ENCODE data around the gene FAM83G. TPM values are rescaled to one million over a fixed set of nuclear protein-coding genes. Genes with fewer than 3 reads are reported as not detected.

The FAM83G gene
- total RNA-seq, 1 donor from 2014 or later, result 1.3 TPM

DNA sequence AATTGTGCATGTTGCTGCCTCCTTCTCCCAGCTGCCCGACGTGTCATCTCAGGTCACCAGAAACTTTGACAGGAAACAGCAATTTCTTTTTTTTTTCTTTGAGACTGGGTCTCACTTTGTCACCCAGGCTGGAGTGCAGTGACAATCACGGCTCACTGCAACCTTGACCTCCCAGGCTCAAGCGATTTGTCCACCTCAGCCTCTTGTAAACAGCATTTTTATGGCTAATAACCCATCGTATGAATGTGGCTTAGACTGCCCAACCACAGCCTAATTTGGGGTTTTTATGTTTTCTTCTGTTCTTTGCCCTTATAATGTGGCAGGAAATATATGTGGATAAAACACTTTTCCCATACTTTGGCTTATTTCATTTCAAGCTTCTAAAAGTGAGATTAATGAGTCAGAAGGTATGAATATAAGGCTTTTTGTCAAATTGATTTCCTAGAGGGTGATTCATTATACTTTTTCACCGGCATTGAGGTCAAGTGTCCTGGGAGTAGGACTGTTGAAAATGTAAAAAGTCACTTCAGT, 83.6 kb downstream of the FAM83G start:
- Mint-ChIP-seq H3K4me1 (peaks cover 18% of the 10 kb centered on the region), H3K9me3 (no peaks in the 10 kb centered on the region), H3K27me3 (ENCODE audit: low read depth) (no peaks in the 10 kb centered on the region), H3K36me3 (ENCODE audit: low read depth) (peaks cover 21% of the 10 kb centered on the region), H3K4me3 (no peak overlapping the region), H3K27ac (ENCODE audit: unreplicated experiment) (no peak overlapping the region)
- TF ChIP-seq CTCF (conservative IDR thresholded peaks at IDR 0.05), result no peak
- no peak for DNase-seq (ENCODE audit: low read depth, low spot score)

GRCh38 chr17:18919963-18920362, 84.6 kb downstream of the FAM83G start:
- Mint-ChIP-seq H3K36me3 (ENCODE audit: low read depth) (peaks cover 20% of the 10 kb centered on the region), H3K27me3 (ENCODE audit: low read depth) (no peaks in the 10 kb centered on the region), H3K4me1 (peaks cover 18% of the 10 kb centered on the region), H3K4me3 (no peak overlapping the region), H3K27ac (ENCODE audit: unreplicated experiment) (peak overlapping the region; percentile 65), H3K9me3 (no peaks in the 10 kb centered on the region)
- TF ChIP-seq CTCF (conservative IDR thresholded peaks at IDR 0.05), result no peak
- no peak for DNase-seq (ENCODE audit: low read depth, low spot score)

Other genes starting within 250 kb of the FAM83G start
- gene TVP23B, start 223.6 kb downstream of the FAM83G start, total RNA-seq, result 22.7 and 27.8 TPM in 2 replicates
- gene PRPSAP2, start 146.6 kb downstream of the FAM83G start, total RNA-seq, result 71.8 and 72.4 TPM in 2 replicates
- gene SLC5A10, start 52.6 kb downstream of the FAM83G start, total RNA-seq, result not detected in 2 replicates
- 2.1 and 2.8 TPM in 2 replicates for gene GRAP, start 42.2 kb upstream of the FAM83G start, total RNA-seq
- 1.2 and 1.8 TPM in 2 replicates for gene GRAPL, start 122.8 kb upstream of the FAM83G start, total RNA-seq
- gene EPN2, start 232.6 kb upstream of the FAM83G start, total RNA-seq, result 45.5 and 47.3 TPM in 2 replicates

Measured in neural crest cell (in vitro differentiated cells).